GM12878 (cell line): ENCODE measurements around the gene RAB3GAP1. TPM values are rescaled to one million over a fixed set of nuclear protein-coding genes. Genes with fewer than 3 reads are reported as not detected.

Experiments used
- ATAC-seq: fragments of 200-7000 bp; cut with Tn5 transposase; 3 replicates; pipeline ENCODE4 v1.9.1; 2020; ENCODE audit warnings: mild to moderate bottlenecking, moderate library complexity
- BruUV-seq: library from RNA; stranded (reverse); fragments of 400-500 nt; replicated peaks from 2 replicates; lab custom pipeline; 2021; lab: Mats Ljungman, UMichigan
- CTCF ChIA-PET: fragments of 300-600 bp; sonication (Branson Sonifier 250); formaldehyde crosslinking; extraction: SDS; loops from one replicate; lab custom pipeline; 2021; ENCODE audit warnings: inconsistent platforms; lab: Yijun Ruan, JAX
- POLR2A ChIA-PET: fragments of 350-600 bp; formaldehyde crosslinking; extraction: SDS; loops from one replicate; lab custom pipeline; 2021; ENCODE audit warnings: inconsistent platforms; lab: Charles Lee
- RAD21 ChIA-PET: fragments of 300-600 bp; sonication (Branson Sonifier 250); formaldehyde crosslinking; loops from one replicate; lab custom pipeline; 2023; ENCODE audit warnings: antibody characterized with exemption; ENCODE audit not compliant: unreplicated experiment; lab: Charles Lee
- SMC1A ChIA-PET: fragments of 300-600 bp; sonication (Branson Sonifier 250); formaldehyde crosslinking; loops from one replicate; lab custom pipeline; 2023; ENCODE audit not compliant: unreplicated experiment, uncharacterized antibody; lab: Charles Lee
- DNase-seq: peaks from one replicate; pipeline ENCODE4 v3.0.0-alpha.2; 2011; ENCODE audit warnings: low read depth, low spot score
- FAIRE-seq: peaks from 3 replicates; lab custom pipeline; 2011; peaks lifted over from hg19 to GRCh38; lab: Jason Lieb, UNC
- H2AFZ ChIP-seq: 2 replicates; pipeline ENCODE4 v1.6.0; 2011; ENCODE audit warnings: low read depth, low read length, control low read depth; ENCODE audit not compliant: control insufficient read depth
- H3K27ac ChIP-seq: 2 replicates; pipeline ENCODE4 v1.5.1; 2011; ENCODE audit warnings: control low read depth; ENCODE audit not compliant: control insufficient read depth, insufficient read depth
- H3K27me3 ChIP-seq, 2 experiments: replicated peaks in 1 of 2; 2 replicates each; pipeline versions ENCODE4 v1.6.0 to v1.6.1; 2011; ENCODE audit warnings: low read length in 1 of 2; ENCODE audit not compliant: control insufficient read depth in 2 of 2, insufficient read depth in 2 of 2
- H3K36me3 ChIP-seq, 2 experiments: 2 replicates each; pipeline ENCODE4 v1.5.1; 2011; ENCODE audit warnings: low read length in 1 of 2; ENCODE audit not compliant: control insufficient read depth in 2 of 2, insufficient read depth in 2 of 2
- H3K4me1 ChIP-seq: 2 replicates; pipeline ENCODE4 v1.6.1; 2011; ENCODE audit warnings: mild to moderate bottlenecking, low read length, moderate library complexity, mixed read lengths; ENCODE audit not compliant: control insufficient read depth, insufficient read depth
- H3K4me2 ChIP-seq: 2 replicates; pipeline ENCODE4 v1.6.0; 2011; ENCODE audit warnings: control low read depth; ENCODE audit not compliant: control insufficient read depth, insufficient read depth
- H3K4me3 ChIP-seq: fragments of 200-600 bp; sonication (generic); 2 replicates; pipeline ENCODE4 v1.5.1; 2016
- H3K79me2 ChIP-seq: 2 replicates; pipeline ENCODE4 v1.6.0; 2011; ENCODE audit warnings: low read length; ENCODE audit not compliant: control insufficient read depth, insufficient read depth
- H3K9ac ChIP-seq: 2 replicates; pipeline ENCODE4 v1.8.0; 2011; ENCODE audit warnings: low read length, control low read depth, mixed read lengths; ENCODE audit not compliant: control insufficient read depth, insufficient read depth
- H3K9me3 ChIP-seq: replicated peaks from 3 replicates; pipeline ENCODE4 v1.5.1; 2011; ENCODE audit warnings: mild to moderate bottlenecking, low read length; ENCODE audit not compliant: control insufficient read depth, insufficient read depth
- H4K20me1 ChIP-seq: 2 replicates; pipeline ENCODE4 v1.6.0; 2011; ENCODE audit not compliant: control insufficient read depth, insufficient read depth
- CUX1 ChIP-seq: IDR thresholded peaks from 2 replicates; pipeline ENCODE4 v1.6.1; 2012; ENCODE audit warnings: improper control_type of control experiment, low read depth, low read length; ENCODE audit not compliant: insufficient replicate concordance
- GATAD2B ChIP-seq: fragments of 450-650 bp; conservative IDR thresholded peaks from 2 replicates; pipeline ENCODE4 v1.6.1; 2017; ENCODE audit warnings: low read depth, mild to moderate bottlenecking, moderate library complexity
- KDM1A ChIP-seq: fragments of 200-600 bp; sonication (generic); IDR thresholded peaks from 2 replicates; pipeline ENCODE4 v1.6.1; 2016; ENCODE audit warnings: borderline replicate concordance
- RAD21 ChIP-seq: IDR thresholded peaks from 2 replicates; pipeline ENCODE4 v1.6.1; 2011; ENCODE audit warnings: mild to moderate bottlenecking, low read depth, low read length, moderate library complexity; ENCODE audit not compliant: insufficient read depth
- ZBED1 ChIP-seq: IDR thresholded peaks from 2 replicates; pipeline ENCODE4 v1.6.1; 2016; ENCODE audit warnings: borderline replicate concordance
- WGBS: methylation state at CpG from one replicate; pipeline ENCODE4 v1.1.6; 2016; ENCODE audit warnings: low lambda C conversion rate; ENCODE audit not compliant: insufficient replicate concordance, insufficient coverage; ENCODE audit errors: missing lambda C conversion rate; 5-methylcytosine and 5-hydroxymethylcytosine counted together
- in situ Hi-C: fragments of 300-500 bp; cut with MboI; formaldehyde crosslinking; loops from 9 replicates; pipeline ENCODE4 v1.14.3; 2018; ENCODE audit warnings: mixed read lengths
- intact Hi-C: fragments of 100-400 bp; cut with micrococcal nuclease; formaldehyde crosslinking; loops from one replicate; pipeline ENCODE4 v1.14.2; 2022; ENCODE audit not compliant: unreplicated experiment
- polyA plus RNA-seq, 11 experiments: library from polyadenylated mRNA; depleted of rRNA in 4 of 11; unstranded in 6 of 11; stranded (reverse) in 5 of 11; fragments of >200 nt; fragmentation: Nextera tagmentation in 4 of 11; fragmentation: Illumina TruSeq in 1 of 11; extraction: Ambion mirVana in 4 of 11; extraction: Trizol in 1 of 11; gene quantifications; 1 replicate in 1 of 11; 2 replicates in 10 of 11; pipeline versions ENCODE4 v1.2.1 to v1.2.3, GENCODE V29; 2011 to 2016; ENCODE audit warnings: inconsistent platforms in 2 of 11, missing spikeins in 2 of 11, low read depth in 1 of 11
- total RNA-seq, 4 experiments: library from RNA; depleted of rRNA in 3 of 4; stranded (reverse); fragments of >200 nt in 3 of 4; fragmentation: Illumina TruSeq in 1 of 4; extraction: Trizol in 1 of 4; gene quantifications; 2 replicates each; pipeline versions ENCODE4 v1.2.1 to v1.2.3, GENCODE V29; 2013 to 2021

The RAB3GAP1 gene
- total and polyA plus RNA-seq, 10 of the 15 experiments (the other 5 are each of a cell fraction or from before 2014, with no cell fraction given): 13.7 to 36.9 (median 21.0) TPM

GRCh38 chr2:135097532-135098231 is 45.6 kb downstream of the RAB3GAP1 start:
- Histone ChIP-seq H3K27me3 (no peaks in the 10 kb centered on the region), H3K9ac (no peak overlapping the region), H3K79me2 (no peaks in the 10 kb centered on the region), H3K36me3 (peaks cover 0 to 18% of the 10 kb centered on the region in 2 experiments; a peak in 2 of 4 replicates), H3K9me3 (no peaks in the 10 kb centered on the region), H2AFZ (no peak overlapping the region), H3K4me2 (no peak overlapping the region), H3K27ac (no peak overlapping the region), H4K20me1 (no peaks in the 10 kb centered on the region), H3K4me1 (no peaks in the 10 kb centered on the region), H3K4me3 (no peak overlapping the region)
- 100% methylated on average over 2 of the region's 2 CpGs for WGBS
- POLR2A ChIA-PET: interaction anchor here (1.2 kb wide), 1 partner anchor 18 kb away, joined by 3 read pairs; no protein-coding TSS in a partner anchor
- SMC1A ChIA-PET: no interaction called here
- intact Hi-C loops: no loop called here
- FAIRE-seq (no peak), ATAC-seq (no peak), DNase-seq (no peak)
- CTCF ChIA-PET: no interaction called here
- RAD21 ChIA-PET: interaction anchor here (0.9 kb wide), 1 partner anchor 612 kb away, joined by 3 read pairs; no protein-coding TSS in a partner anchor
- TF ChIP-seq CUX1: no peak
- no peak for TF ChIP-seq GATAD2B
- no peak for TF ChIP-seq KDM1A
- no peak for TF ChIP-seq RAD21
- no peak for TF ChIP-seq ZBED1
- BruUV-seq: no TSS peak
- in situ Hi-C loops: no loop called here
